Measurements from ENCODE around the gene CLEC2D.
"Not testable (repeated sequence)": the region's sequence is repeated elsewhere in the genome, so short reads cannot be mapped to it uniquely, and the experiment has no call there.

CLEC2D gene

DNA sequence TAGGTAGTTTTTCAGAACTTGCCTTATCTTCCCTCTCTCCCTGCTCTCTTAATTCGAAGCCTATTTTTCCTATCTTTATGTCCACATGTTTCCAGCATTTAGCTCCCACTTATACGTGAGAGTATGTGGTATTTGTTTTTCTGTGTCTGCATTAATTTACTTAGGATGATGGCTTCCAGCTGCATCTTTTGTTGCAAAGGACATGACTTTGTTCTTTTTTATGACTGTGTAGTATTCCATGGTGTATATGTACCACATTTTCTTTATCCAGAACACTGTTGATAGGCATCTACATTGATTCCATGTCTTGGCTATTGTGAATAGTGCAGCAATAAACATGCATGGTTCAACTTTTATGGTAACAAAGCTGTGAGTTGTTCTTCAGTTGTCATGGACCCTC is 7.8 kb upstream of the CLEC2D start:
- no peak for DNase-seq

GRCh38 chr12:9662488-9662887 is 7.0 kb upstream of the CLEC2D start:
- DNase-seq, result no peak

- no peak for DNase-seq
Measured at GRCh38 chr12:9667403-9668160, 1.9 kb upstream of the CLEC2D start.

DNA sequence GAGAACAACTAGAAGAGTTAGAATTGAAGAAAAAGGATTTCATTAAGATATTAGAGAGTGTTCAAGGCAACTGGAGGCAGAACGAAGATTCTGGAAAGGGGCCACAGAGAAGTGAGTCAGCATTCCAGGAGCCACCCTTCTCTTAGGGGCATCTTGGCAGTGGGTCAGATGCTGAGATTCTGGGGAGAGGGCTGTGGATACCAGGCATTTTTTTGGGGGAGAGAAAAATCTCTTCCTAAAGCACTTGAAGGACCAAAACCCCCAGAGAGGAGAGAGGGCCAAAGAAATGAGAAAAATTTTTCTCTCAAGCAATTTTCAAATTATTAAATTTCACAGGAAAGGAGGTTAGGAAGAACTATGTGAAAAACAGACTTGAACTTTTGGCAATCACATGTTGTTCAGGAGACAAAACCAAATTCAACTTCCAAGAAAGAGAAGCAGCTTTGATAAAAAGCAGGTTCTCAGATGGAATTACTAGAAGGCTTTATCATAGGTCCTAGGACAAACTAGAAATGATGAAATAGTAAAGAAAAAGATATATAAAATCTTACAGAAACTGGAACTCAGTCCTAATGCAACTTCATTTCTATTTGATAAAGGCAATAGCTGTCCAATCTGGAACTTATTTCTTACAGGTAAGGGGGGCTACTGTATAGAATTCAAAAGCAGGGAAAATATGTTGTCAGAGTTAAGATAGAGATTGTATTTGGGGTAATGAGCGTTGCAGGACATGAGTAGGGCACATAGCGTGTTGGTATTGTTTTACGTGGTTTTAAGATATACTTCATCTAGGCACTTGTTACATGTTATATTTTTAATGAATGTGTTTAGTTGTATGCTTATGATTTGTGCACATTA is 1.1 kb upstream of the CLEC2D start:
- peak; percentile 40 for DNase-seq

DNA sequence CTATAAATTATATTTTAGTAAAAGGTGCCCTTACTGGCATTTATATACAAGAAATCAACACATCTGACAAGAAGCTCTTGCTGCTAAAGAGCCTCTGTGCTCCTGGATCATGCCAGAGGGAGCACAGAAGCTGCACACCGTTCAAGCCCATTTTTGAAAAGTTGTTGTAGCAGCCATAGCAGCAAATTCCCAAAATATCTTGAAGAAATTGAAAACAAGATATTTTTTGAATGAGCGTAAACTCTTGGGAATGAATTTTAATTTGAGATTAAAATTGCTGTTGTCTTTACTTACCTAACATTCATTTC is 540 bp upstream of the CLEC2D start:
- DNase-seq, result no peak

DNA sequence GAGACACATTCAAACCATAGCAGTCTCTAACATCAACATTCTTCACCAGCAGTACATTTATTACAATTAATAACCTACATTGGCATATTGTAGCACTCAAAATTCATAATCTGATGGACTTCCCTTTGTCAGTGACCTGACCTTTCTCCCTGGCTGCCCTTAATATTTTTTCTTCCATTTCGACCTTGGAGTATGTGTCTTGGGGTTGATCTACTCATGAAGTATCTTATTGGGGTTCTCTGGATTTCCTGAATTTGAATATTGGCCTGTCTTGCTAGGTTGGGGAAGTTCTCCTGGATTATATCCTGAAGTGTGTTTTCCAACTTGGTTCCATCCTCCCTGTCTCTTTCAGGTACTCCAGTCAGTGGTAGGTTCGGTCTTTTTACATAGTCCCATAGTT is 2.8 kb downstream of the CLEC2D start:
- not testable (repeated sequence) for DNase-seq

GRCh38 chr12:9673404-9674225 is 4.1 kb downstream of the CLEC2D start:
- peak; percentile 92 for DNase-seq

- DNase-seq, result no peak
Measured at GRCh38 chr12:9674226-9674590, 4.7 kb downstream of the CLEC2D start.

DNA sequence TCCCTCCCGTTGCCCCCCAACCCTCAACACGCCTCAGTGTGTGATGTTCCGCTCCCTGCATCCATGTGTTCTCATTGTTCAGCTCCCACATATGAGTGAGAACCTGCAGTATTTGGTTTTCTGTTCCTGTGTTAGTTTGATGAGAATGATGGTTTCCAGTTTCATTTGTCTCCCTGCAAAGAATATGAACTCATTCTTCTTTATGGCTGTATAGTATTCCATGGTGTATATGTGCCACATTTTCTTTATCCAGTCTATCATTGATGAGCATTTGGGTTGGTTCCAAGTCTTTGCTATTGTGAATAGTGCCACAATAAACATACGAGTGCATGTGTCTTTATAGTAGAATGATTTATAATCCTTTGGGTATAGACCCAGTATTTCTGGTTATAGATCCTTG is 13.0 kb downstream of the CLEC2D start:
- DNase-seq, result not testable (repeated sequence)

DNA sequence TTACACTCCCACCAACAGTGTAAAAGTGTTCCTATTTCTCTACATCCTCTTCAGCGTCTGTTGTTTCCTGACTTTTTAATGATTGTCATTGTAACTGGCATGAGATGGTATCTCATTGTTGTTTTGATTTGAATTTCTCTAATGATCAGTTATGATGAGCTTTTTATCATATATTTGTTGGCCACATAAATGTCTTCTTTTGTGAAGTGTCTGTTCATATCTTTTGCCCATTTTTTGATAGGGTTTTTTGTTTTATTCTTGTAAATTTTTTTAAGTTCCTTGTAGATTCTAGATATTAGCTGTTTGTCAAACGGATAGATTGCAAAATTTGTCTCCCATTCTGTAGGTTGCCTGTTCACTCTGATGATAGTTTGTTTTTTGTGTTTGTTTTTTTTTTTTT is 13.4 kb downstream of the CLEC2D start:
- DNase-seq, result not testable (repeated sequence)

DNA sequence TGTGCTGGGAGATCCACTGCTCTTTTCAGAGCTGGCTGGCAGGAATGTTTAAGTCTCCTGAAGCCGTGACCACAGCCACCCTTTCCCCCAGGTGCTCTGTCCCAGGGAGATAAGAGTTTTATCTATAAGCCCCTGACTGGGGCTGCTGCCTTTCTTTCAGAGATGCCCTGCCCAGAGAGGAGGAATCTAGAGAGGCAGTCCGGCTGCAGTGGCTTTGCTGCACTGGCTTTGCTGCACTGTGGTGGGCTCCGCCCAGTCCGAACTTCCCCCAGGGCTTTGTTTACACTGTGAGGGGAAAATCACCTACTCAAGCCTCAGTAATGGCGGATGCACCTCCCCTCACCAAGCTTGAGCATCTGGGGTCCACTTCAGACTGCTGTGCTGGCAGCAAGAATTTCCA is 15.9 kb downstream of the CLEC2D start:
- not testable (repeated sequence) for DNase-seq

GRCh38 chr12:9685915-9686314 is 16.4 kb downstream of the CLEC2D start:
- no peak for DNase-seq

DNA sequence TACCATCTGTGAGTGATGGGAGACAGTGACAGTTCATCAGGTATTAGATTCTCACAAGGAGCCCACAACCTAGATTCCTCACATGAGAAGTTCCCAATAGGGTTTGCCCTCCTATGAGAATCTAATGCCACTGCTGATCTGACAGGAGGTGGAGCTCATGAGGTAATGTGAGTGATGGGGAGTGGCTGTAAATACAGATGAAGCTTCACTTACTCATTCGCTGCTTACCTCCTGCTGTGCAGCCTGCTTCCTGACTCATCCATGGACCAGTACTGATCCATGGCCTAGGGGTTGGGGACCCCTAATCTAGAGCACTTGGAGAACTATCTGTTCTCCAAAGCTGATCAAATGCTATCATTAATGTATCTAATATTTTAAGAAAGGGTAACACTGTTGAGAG is 17.7 kb downstream of the CLEC2D start:
- peak; percentile 13 for DNase-seq

GRCh38 chr12:9692909-9693308 is 23.4 kb downstream of the CLEC2D start:
- no peak for DNase-seq

DNA sequence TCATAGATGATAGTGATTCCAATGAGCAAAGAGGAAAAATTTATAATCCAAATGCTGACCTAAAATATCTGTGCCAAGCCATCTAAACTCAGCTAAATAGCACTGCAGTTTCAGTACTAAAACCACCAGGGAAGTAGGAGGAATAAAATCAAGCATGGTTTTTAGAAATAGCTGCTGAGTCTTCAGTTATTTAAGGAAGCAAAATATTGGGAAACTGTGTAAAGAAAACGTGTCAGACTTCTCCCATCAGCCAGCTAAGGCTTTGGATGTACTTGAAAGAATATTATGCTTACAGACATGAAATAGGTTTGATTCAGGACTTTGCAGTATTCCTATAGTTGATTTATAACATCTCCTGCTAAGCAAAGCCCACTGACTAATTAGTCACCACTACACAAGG is 24.7 kb downstream of the CLEC2D start:
- no peak for DNase-seq

GRCh38 chr12:9695150-9695549 is 25.6 kb downstream of the CLEC2D start:
- not testable (repeated sequence) for DNase-seq

DNA sequence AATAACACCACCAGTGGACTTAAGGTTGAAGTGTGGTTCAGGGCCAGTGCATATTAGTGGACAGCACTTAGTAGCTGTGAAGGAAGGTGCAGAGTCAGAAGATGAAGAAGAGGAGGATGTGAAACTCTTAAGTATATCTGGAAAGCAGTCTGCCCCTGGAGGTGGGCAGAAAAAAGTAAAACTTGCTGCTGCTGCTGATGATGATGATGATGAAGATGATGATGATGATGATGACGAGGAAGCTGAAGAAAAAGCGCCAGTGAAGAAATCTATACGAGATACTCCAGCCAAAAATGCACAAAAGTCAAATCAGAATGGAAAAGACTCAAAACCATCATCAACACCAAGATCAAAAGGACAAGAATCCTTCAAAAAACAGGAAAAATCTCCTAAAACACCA is 26.1 kb downstream of the CLEC2D start:
- DNase-seq, result not testable (repeated sequence)

- DNase-seq, result no peak
Measured at GRCh38 chr12:9697619-9698018, 28.1 kb downstream of the CLEC2D start.

- DNase-seq, result no peak
Measured at GRCh38 chr12:9698681-9699080, 29.2 kb downstream of the CLEC2D start.

DNA sequence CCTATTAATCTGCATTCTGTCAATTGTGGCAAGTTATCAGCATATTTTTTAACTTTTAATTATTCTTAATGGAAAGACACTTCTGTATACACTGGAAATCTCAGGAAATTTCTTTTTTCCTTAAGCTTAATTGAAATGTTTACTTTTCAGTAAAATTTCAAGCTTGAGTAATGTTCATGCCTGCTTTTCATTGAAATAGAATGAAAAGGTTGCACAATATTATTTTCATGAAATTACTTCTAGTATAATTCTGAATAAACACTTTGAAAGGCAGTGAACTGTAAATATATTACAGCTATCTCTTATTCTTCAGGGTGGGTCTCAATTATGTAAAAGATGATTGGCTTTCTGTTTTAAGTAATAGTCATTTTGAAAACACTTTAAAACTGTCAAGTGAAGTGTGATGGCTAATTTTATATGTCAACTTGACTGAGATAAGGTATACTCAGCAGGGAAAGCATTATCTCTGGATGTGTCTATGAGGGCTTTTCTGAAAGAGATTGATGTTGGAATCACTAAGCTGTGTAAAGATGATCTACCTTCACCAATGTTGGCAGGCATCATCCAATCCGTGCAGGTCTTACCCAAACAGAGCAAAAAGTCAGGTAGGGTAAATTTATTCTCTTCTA is 29.9 kb downstream of the CLEC2D start:
- DNase-seq, result no peak

DNA sequence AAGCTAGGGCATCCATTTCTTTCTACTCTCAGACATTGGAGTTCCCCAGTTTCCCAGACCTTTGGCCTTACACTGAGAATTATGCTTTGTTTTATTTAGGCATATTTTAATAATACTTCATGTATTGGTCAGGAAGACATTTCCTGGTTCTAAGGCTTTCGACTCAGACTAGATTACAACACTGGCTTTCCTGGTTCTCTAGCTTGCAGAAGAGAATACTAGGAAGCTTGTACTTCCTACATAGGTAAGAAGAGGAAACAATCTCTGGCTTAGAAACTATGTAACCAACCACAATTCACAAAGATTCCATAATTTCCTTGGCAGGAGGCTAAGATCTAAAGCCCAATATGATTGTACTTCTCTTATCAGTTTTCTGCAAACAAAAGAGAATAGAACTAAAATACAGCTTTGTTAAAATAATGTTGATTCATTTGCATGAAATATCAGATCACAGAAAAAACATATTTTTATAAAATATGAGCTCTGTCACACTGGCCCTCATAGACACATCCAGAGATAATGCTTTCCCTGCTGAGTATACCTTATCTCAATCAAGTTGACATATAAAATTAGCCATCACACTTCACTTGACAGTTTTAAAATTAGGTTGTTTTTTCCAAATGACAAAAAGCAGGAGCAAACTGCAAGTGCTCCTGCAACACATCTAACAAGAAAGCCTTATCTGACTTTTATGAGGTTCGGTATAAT is 30.5 kb downstream of the CLEC2D start:
- DNase-seq, result peak; percentile 8

DNA sequence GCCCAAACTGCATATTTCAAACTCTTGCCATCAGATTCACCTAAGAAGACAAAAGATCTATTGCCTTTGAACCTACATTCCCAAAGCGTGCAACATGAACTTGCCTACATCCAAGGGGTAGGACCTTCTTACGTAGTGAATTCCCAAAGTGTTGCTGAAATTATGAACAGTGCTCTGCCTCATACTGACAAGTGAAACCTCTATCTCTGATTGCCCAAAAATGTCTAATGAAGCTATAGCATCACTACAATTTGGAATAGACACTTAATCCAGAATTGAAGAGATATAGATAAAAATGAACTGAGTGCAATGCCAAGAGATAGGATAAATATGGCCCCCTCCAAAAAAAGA is 31.1 kb downstream of the CLEC2D start:
- no peak for DNase-seq
